HG03439 (cell line): Measurements from ENCODE around the gene SBF1.
"Not testable (repeated sequence)": the region's sequence is repeated elsewhere in the genome, so short reads cannot be mapped to it uniquely, and the experiment has no call there.

Experiments used
- ATAC-seq: cut with Tn5 transposase; IDR thresholded peaks from one replicate; pipeline ENCODE4 v1.9.1; 2021; ENCODE audit warnings: mild to moderate bottlenecking, moderate library complexity; ENCODE audit not compliant: unreplicated experiment

The SBF1 gene

DNA sequence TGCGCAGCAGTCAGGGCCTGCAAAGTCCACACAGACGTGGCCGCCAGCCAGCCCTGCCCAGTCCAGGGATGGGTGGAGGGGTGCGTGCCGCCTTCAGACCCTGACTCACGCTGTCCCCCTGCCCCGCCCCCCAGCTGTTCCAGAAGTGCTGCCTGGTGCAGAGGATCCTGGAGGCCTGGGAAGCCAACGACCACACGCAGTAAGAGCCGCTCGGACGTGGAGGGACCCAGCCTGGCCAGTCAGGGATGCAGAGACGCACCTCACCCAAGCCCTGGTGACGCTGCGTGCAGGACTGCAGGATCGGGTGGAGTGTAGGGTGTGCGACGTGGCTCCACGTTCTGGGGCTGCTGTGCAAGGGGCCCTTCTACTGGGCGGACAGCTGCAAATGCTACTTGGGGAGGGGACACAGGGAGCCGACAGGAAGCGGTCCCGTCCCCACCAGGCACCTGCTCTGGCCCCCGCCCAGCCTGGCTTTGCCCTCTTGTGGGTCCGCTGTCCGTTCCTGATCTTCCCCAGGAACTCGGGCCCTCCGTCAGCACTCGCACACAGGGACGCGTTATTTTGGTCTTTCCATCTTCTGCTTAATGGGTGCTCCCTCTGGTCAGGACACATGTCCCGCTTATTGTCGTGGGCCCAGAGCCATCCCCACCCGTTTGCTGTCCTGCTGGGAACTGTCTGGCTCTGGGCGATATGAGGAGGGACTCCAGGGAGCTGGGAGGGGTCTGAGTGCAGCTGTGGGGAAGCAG is 42.5 kb downstream of the SBF1 start:
- ATAC-seq: no peak

DNA sequence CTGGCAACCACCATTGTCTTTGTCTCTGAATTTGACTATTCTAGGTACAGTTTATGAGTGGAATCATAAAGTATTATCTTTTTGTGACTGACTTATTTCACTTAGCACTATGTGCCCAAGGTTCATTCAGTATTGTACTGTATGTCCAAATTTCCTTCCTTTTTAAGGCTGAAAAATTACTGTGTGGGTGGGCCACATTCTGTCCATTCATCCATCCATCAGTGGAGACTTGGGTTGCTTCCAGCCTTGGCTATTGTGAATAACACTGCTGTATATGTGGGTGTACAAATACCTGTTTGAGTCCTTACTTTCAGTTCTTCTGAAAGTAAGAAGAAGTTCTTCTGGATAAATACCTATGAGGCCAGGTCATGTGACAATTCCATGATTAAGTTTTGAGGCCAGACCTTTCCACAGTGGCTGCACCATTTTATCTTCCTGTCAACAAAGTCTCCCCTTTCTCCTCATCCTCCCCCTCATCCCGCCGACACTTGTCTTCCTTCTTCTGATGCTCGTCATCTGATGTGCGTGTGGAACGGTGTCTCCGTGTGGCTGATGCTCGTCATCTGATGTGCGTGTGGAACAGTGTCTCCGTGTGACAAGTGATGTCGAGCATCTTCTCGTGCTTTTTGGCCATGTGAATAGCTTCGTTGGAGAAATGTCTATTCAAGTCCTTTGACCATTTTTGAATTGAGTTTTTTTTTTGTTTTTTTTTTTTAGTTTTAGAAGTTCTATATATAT is 49.5 kb downstream of the SBF1 start:
- no peak for ATAC-seq

DNA sequence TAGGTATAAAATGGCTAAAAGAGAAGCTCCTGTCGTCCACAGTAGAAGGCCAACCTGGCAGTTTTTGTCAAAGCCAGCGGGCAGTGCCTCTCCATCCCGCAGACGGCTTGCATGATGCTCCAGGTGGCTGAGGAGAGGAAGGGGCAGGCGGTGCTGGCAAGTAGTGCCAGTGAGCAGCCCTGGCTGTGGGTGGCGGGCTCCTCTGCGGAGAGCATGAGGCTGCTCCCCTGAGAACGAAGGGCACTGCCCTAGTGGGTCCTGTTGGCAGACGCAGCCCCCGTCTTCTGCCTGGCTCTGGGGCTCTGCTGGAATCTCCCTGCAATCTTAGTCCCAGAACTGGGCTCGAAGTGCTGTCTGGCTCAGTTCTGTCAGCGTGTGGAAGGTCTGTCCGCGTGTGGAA is 50.9 kb downstream of the SBF1 start:
- ATAC-seq: no peak

DNA sequence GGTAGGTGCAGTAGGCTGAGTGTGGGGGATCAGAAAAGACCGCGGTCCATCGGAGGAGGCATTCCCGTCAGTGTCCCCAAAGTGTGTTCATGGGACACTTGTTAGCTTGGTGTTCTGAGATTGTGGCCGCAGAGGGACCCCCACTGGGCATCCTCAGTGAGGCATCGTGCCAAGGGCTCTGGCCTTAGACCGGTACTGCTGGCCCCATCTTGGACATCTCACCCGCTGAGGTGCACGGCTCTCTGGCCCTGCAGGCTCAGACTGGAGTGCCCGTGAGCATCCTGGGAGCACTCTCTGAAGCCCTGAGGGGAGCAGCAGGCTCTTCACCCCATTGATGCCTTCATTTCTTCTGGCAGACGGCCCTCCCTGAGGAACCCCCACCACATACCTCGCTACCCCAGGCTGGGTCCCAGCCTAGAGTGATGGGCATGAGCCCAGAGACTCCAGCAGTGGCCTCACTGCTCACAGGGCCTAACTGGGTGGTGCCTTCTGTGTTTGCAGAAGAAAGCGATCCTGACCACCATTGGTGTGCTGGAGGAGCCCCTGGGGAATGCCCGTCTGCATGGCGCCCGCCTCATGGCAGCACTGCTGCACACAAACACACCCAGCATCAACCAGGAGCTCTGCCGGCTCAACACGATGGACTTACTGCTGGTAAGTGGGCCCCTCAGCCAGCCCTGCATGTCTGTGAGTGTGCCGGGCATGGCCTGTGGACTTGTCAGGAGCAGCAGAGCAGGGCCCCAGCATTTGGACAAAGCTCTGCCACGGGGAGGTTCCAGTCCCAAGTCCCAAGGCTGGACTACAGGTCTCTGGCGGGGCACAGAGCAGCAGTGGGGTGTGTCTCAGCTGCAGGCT is 51.6 kb downstream of the SBF1 start:
- ATAC-seq: no peak

DNA sequence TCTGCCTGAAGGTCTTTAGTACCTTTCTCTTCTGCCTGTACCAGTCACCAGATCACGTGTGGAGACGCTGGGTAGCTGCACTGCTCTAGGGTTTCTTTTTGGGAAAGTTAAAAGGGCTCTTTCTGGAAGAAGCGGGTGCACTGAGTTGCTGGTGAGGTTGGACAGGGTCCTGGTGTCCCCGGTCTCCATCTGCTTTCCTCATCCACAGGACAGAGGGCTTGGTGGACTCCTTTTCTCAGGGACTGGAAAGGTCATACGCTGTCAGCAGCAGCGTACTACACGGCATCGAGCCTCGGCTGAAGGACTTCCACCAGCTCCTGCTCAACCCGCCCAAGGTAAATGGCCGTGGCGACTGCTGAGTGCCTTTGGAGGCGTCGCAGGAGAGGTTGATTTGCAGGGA is 52.8 kb downstream of the SBF1 start:
- ATAC-seq: no peak

DNA sequence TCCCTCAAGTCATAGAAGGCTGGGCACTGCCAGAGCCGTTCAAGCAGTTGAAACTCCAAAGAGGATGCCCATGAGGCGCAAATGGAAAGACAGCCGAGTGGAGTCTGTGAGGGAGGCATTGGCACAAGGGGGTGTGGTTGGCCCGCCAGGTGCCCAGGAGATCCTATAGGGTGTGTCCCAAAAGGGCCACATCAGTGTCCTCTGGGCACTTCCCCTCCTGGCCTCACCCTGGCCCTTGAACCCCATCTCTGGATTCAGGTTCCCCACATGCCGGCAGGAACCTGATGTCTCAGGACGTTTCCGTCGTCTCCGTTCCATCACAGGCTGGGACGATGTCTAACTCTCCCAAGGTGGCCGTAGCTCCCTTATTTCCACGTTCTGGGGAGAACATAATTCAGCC is 54.3 kb downstream of the SBF1 start:
- ATAC-seq: no peak

DNA sequence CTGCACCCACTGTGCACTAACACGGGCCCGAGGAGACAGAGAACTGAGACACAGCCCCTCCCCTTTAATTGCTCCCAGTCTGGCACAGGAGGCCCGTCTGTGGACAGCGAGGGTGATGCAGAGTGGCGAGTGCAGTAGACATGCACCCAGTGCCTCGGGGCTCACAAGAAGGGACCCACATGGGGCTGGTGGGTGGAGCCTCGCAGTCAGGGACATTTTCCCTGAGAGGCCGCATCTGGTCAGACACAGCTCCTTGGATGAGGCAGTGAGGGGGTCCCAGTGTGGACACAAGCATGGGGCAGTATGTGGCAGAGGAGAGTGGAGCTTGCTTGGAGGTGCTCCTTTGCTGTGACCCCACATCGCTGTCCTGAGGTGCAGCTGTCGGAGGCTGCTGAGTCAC is 54.8 kb downstream of the SBF1 start:
- ATAC-seq: no peak

DNA sequence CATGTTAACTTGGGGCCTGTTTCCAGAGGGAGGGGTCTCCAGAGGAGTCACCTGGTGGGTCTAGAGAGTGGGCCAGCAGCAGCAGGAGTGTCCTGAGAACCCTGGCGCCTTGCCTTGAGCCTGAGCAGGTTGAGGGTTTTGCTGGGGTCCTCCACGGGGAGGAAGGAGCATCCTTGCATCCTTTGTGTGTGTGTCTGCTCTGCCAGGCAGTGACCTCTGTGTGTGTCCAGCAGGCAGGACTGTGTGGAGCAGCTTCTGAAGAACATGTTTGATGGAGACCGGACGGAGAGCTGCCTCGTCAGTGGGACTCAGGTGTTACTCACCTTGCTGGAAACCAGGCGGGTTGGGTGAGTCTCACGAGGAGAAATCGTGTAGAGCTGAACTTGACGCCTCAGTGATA is 55.7 kb downstream of the SBF1 start:
- ATAC-seq: no peak

DNA sequence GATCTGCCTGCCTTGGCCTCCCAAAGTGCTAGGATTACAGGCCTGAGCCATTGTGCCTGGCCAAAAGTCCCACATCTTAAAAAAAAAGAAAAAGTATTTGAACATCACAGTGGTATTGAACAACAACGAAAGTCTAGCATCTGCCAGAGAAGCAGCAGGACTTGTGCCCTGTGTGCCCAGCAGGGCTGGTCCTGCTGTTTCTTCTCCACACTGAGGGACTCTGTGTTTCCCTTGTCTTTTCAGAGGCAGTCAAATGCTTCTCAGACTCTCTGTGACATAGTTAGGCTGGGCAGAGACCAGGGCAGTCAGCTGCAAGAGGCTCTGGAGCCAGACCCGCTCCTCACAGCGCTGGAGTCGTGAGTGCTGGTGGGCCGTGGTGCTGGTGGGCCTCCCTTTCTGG is 56.2 kb downstream of the SBF1 start:
- ATAC-seq: no peak

DNA sequence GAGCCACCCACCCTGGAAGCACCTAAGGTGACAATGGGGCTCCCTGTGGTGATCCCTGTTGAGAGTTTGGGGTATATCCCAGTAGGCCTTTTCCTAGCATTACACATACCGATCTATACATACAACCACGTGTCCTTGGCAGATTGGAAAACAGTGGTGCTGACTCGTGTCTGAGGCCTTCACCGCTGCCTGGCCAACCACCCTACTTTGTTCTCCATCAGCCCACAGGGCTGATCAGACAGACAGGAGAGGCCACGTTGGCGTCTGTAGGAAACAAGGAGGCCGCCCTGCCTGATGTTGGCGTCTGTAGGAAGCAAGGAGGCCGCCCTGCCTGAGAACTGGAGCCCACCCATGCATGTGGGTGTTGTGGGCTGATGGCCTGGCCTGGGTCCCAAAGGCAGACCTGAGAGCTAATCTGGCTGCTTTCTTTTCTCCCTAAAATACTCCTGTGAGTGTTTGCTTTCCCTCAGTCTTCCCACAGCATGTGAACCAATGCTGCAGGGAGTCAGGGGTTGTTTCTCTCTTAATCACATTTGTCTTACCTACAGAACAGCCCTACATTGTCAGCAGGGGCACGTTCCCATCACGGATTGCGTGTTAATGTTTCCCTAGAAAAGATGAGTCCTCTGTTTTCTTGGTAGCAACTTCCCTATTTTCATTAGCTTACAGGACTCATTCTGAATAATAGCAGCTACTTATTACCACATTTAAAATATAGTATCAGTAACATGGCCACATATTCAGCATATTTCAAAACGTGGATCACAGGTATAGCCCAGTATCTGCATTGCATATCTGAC is 57.2 kb downstream of the SBF1 start:
- ATAC-seq: no peak

DNA sequence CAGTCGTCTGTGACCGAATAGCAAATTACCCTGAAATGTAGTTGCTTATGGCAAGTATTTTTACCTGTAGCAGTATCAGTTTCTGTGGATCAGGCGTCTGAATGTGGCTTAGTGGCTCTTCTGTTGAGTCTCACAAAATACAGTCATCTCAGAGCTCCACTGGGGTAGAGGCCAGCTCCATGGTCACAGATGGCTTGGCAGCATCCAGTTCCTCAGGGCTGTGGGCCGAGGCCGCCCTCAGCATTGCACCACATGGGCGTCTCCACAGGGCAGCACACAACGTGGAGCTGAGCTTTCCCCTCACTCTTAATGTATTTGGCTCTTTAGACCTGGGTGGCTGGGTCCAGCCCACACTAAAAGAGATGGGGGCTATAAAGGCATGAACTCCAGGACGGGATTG is 57.8 kb downstream of the SBF1 start:
- no peak for ATAC-seq

DNA sequence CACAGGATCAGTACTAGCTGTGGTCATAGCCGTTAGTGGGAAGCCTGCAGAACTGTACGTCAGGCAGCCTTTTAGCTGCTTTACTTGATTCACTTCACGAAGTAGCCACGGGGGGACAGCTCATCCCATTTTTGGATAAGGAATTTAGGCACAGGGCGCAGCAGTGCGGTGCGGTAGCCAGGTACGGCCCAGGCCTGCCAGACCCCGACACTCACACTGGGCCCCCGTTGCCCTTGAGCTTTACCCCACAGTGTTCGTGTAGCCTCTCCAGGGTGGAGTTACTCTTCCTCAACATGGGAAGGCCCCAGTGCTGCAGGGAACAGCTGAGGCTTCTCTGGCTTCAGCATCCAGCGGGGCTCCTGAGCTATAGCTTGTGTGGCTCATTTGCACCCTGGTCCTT is 59.4 kb downstream of the SBF1 start:
- ATAC-seq: no peak

DNA sequence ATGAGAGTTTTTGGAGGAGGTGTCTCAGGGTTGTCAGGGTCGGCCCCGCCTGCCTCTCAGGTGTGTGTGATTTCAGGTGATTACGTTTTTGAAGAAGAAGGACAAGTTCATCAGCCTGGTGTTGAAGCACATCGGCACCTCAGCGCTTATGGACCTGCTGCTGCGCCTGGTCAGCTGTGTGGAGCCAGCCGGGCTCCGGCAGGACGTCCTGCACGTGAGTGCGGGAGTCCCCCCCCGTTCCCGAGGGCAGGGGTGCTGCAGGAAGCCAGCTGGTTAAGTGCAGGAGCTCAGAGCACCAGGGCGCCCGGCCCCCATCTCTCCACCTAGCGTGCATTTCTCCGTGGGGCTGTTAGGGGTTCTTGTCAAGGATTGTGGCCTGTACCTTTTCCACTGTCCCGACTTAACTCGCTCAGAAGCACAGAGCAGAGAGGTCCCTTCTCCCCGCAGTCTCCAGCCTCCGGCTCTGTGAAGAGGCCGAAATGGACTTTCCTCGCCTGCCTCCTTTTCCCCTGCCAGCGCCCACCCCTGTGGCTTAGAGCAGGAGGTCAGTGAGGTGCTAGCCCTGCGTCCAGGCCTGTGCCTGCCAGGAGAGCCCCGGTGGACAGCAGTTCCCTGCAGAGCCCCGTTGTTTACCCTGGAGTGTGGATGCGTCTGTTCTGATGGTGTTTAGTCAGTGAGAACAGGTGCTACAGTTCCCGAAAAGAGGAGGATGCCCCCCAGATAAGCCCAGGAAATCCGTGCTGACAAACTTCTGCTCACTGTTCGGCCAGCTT is 60.2 kb downstream of the SBF1 start:
- ATAC-seq: no peak

DNA sequence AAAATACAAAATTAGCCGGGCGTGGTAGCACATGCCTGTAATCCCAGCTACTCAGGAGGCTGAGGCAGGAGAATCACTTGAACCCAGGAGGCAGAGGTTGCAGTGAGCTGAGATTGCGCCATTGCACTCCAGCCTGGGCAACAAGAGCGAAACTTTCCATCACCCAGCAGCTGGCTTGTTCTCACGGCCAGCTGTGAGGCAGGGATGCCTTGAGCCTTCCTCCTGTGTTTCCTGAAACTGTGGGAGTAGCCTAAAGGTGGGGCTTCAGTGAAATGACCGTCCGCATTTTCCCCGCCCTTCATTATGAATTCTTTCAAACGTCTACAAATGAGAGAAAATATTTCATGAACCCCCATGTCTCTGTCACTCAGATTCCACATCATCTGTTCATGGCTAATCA is 65.9 kb downstream of the SBF1 start:
- ATAC-seq: not testable (repeated sequence)

DNA sequence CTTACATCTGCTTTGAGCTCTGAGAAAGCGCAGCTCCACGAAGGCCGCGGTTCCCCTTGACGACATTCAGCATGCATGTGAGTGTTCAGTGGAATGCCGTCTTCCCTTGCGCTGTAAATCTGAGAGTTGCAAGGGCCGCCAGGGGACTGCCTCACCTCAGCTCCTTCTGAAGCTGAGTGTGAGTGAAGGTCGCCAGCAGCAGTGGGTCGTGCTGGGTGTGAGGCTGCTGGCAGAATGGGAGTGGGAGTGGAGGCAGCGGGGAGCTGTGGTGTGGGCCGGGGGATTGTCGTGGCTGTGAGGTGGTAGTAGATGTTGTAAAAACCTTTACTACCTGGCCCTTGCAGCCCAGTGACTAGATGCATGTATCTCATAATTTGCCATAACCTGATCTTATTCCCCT is 66.5 kb downstream of the SBF1 start:
- ATAC-seq: no peak

DNA sequence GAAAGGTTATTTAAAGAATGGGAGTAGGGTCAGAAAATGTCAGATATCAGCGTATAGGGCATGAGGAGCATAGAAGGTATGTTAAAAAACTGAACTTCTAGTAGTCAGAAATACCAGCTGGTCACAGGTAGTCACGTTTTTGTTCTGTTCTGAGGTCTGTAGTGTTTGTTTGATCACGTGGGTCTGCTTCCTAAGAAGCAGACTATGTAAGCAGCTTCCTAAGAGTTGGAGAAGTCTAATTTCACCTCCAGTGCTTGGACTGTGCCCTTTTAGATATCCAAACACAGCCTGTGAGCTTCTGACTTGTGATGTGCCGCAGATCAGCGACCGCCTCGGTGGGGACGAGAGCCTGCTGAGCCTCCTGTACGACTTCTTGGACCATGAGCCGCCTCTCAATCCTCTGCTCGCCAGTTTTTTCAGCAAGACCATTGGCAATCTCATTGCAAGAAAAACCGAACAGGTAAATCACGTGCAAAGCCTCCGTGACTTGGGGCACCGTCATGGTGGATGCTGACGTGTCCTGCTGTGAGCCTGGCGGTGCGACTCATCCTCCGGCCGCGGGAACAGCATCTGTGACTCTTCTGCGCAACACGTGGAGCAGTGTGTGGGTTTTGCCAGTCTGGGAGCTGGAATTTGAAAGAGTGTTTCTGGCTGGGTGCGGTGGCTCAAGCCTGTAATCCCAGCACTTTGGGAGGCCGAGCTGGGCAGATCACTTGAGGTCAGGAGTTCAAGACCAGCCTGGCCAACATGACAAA is 68.2 kb downstream of the SBF1 start:
- no peak for ATAC-seq

DNA sequence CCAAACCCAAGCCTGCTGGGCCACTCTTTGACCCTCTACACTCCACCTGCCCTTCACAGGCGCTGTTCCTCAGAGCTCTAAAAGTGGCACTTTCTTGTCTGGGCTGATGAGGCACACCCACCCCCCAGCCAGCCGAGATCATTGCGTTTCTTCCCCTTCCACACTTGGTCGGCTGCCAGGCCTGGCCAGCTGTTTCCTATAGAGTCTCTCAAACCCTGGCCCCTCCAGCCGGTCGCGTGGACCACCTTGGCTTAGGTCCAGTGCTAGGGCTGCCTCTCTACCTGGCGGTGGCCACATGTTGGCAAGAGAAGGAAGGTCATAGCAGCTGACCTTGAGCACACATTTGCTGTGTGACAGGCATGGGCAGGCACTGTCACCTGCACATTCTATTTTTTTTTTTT is 71.1 kb downstream of the SBF1 start:
- no peak for ATAC-seq

DNA sequence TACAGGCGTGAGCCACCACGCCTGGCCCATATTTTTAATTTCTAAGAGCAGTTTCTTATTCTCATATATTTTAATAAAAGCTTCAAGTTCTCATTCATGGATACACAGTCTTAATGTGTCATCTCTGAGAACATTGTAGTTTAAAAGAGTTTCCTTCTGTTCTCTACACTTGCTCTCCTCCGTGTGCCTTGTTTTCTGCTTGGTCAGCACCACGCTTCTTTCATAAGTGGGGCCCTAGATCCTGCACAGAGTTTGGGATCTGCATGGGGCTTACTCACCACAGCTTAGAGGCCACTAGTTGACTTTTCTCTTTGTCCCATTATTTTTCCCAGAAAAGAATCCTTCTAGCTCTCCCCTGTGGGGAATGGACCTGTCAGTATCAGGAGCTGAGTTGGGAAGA is 72.9 kb downstream of the SBF1 start:
- ATAC-seq: no peak

DNA sequence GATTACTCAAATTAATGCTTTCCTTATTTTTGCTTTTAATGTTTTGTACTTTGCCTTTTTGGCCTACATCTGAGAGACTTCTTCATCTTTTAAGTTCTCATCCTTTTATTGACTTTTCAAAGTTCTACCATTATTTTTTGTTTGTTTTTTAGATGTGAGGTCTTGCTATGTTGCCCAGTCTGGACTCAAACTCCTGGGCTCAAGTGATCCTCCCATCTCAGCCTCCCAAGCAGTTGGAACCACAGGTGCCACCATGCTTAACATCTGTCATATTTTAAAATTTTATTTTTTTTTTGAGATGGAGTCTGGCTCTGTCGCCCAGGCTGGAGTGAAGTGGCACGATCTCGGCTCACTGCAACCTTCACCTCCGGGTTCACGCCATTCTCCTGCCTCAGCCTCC is 73.9 kb downstream of the SBF1 start:
- ATAC-seq: no peak
